ENCODE data around the gene CHST8. TPM values are rescaled to one million over a fixed set of nuclear protein-coding genes. Genes with fewer than 3 reads are reported as not detected.

CHST8 gene
- polyA plus RNA-seq, 1 of the 3 experiments (the other 2 are of a cell fraction) = 0.05 TPM

DNA sequence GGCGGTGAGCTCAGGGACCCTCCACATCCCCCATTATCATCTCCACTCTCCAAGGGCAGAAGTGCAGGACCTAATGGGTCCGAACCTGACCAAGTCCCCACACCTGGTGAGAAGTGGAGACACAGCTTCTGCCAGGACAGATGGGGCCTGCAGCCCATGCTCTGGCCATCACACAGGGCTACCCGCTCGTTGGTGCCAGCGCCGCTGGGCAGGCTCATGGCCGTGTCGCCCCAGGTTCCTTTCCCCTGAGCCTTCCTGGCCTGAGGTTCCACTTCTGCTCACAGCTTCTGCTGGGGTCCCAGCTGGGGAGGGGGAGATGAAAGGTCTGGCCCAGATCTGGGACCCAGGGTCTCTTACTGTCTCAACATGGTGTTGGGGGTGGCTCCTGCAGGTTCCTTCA, 126.5 kb downstream of the CHST8 start (continued):
- TF ChIP-seq, protein P1, sequence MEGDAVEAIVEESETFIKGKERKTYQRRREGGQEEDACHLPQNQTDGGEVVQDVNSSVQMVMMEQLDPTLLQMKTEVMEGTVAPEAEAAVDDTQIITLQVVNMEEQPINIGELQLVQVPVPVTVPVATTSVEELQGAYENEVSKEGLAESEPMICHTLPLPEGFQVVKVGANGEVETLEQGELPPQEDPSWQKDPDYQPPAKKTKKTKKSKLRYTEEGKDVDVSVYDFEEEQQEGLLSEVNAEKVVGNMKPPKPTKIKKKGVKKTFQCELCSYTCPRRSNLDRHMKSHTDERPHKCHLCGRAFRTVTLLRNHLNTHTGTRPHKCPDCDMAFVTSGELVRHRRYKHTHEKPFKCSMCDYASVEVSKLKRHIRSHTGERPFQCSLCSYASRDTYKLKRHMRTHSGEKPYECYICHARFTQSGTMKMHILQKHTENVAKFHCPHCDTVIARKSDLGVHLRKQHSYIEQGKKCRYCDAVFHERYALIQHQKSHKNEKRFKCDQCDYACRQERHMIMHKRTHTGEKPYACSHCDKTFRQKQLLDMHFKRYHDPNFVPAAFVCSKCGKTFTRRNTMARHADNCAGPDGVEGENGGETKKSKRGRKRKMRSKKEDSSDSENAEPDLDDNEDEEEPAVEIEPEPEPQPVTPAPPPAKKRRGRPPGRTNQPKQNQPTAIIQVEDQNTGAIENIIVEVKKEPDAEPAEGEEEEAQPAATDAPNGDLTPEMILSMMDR (IDR thresholded peaks at IDR 0.05) = no peak
- no peak for TF ChIP-seq FOXJ3 (CRISPR knock-in tag; IDR thresholded peaks at IDR 0.05)
- no peak for TF ChIP-seq TCF12 (IDR thresholded peaks at IDR 0.05)
- TF ChIP-seq GABPA (IDR thresholded peaks at IDR 0.05; ENCODE audit: low read depth) = no peak
- TF ChIP-seq, protein P2, sequence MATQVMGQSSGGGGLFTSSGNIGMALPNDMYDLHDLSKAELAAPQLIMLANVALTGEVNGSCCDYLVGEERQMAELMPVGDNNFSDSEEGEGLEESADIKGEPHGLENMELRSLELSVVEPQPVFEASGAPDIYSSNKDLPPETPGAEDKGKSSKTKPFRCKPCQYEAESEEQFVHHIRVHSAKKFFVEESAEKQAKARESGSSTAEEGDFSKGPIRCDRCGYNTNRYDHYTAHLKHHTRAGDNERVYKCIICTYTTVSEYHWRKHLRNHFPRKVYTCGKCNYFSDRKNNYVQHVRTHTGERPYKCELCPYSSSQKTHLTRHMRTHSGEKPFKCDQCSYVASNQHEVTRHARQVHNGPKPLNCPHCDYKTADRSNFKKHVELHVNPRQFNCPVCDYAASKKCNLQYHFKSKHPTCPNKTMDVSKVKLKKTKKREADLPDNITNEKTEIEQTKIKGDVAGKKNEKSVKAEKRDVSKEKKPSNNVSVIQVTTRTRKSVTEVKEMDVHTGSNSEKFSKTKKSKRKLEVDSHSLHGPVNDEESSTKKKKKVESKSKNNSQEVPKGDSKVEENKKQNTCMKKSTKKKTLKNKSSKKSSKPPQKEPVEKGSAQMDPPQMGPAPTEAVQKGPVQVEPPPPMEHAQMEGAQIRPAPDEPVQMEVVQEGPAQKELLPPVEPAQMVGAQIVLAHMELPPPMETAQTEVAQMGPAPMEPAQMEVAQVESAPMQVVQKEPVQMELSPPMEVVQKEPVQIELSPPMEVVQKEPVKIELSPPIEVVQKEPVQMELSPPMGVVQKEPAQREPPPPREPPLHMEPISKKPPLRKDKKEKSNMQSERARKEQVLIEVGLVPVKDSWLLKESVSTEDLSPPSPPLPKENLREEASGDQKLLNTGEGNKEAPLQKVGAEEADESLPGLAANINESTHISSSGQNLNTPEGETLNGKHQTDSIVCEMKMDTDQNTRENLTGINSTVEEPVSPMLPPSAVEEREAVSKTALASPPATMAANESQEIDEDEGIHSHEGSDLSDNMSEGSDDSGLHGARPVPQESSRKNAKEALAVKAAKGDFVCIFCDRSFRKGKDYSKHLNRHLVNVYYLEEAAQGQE (IDR thresholded peaks at IDR 0.05; ENCODE audit: low read depth, low read length) = no peak
- no peak for TF ChIP-seq JUND (IDR thresholded peaks at IDR 0.05)
- TF ChIP-seq SIN3A (IDR thresholded peaks at IDR 0.05; ENCODE audit: borderline replicate concordance, low read depth, low read length) = no peak

DNA sequence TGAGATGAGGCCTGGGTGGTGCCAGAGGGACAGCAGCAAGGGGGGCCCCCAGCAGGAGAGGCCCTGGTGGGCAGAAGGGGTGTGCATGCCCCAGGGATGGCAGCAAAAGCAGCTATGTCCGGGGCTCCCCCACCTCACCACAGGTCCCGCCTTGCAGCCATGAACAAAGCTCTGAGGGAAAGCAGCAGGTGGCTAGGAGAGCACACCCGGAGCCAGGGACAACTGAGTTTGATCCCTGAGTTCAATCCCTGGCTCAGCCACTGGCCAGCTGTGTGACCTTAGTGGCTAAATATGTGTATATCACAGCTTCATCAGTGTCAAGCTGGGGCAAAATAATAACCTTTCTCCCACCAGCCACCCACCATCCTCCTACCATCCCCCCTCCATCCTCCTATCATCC, 127.3 kb downstream of the CHST8 start:
- no peak overlapping the region for H3K9ac ChIP-seq
- H4K20me1 ChIP-seq (ENCODE audit: insufficient read depth) = no peaks in the 10 kb centered on the region
- H3K4me3 ChIP-seq (ENCODE audit: low read depth in 2 of 2, low read length in 1 of 2) = no peak overlapping the region
- no peak overlapping the region for H2AFZ ChIP-seq (ENCODE audit: low read depth)
- H3K4me2 ChIP-seq = no peak overlapping the region
- DNase-seq = no peak
- no peaks in the 10 kb centered on the region for H3K9me2 ChIP-seq
- 21% methylated on average over 3 of the region's 3 CpGs for WGBS (ENCODE audit: low lambda C conversion rate)
- H3K4me1 ChIP-seq (ENCODE audit: control insufficient read depth in 1 of 2, insufficient read depth in 2 of 2, low read depth in 1 of 2, low read length in 1 of 2) = peaks cover 0 to 29% of the 10 kb centered on the region in 2 experiments; a peak in 1 of 4 replicates
- no peaks in the 10 kb centered on the region for H3K79me2 ChIP-seq (ENCODE audit: insufficient read depth)
- H3K27me3 ChIP-seq (ENCODE audit: insufficient read depth) = no peaks in the 10 kb centered on the region
- no peaks in the 10 kb centered on the region for H3K36me3 ChIP-seq (replicated peaks in 1 of 2; ENCODE audit: control insufficient read depth in 1 of 2, insufficient read depth in 2 of 2, low read length in 1 of 2)
- POLR2A ChIA-PET = interaction anchor here (0.9 kb wide), 1 partner anchor 28 kb away, joined by 3 read pairs; no protein-coding TSS in a partner anchor
- no peak overlapping the region for H3K27ac ChIP-seq (ENCODE audit: low read depth in 2 of 2, low read length in 1 of 2)
- no peaks in the 10 kb centered on the region for H3K9me3 ChIP-seq
- no peaks in the 10 kb centered on the region for H3F3A ChIP-seq (replicated peaks; ENCODE audit: insufficient read depth)
- TF ChIP-seq JUND (IDR thresholded peaks at IDR 0.05) (no peak), FOXM1 (IDR thresholded peaks at IDR 0.05; ENCODE audit: low read depth) (no peak), TCF12 (IDR thresholded peaks at IDR 0.05) (no peak), GABPA (IDR thresholded peaks at IDR 0.05; ENCODE audit: low read depth) (no peak), SMC3 (IDR thresholded peaks at IDR 0.05; ENCODE audit: low read depth, low read length) (no peak), RAD21 (IDR thresholded peaks at IDR 0.05; ENCODE audit: low read length) (no peak)
- TF ChIP-seq, protein P3, sequence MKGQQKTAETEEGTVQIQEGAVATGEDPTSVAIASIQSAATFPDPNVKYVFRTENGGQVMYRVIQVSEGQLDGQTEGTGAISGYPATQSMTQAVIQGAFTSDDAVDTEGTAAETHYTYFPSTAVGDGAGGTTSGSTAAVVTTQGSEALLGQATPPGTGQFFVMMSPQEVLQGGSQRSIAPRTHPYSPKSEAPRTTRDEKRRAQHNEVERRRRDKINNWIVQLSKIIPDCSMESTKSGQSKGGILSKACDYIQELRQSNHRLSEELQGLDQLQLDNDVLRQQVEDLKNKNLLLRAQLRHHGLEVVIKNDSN (IDR thresholded peaks at IDR 0.05; ENCODE audit: borderline replicate concordance, low read depth) = no peak
- TF ChIP-seq, protein P4, sequence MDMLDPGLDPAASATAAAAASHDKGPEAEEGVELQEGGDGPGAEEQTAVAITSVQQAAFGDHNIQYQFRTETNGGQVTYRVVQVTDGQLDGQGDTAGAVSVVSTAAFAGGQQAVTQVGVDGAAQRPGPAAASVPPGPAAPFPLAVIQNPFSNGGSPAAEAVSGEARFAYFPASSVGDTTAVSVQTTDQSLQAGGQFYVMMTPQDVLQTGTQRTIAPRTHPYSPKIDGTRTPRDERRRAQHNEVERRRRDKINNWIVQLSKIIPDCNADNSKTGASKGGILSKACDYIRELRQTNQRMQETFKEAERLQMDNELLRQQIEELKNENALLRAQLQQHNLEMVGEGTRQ (IDR thresholded peaks at IDR 0.05; ENCODE audit: borderline replicate concordance, low read depth, low read length) = no peak
- TF ChIP-seq, protein P5, sequence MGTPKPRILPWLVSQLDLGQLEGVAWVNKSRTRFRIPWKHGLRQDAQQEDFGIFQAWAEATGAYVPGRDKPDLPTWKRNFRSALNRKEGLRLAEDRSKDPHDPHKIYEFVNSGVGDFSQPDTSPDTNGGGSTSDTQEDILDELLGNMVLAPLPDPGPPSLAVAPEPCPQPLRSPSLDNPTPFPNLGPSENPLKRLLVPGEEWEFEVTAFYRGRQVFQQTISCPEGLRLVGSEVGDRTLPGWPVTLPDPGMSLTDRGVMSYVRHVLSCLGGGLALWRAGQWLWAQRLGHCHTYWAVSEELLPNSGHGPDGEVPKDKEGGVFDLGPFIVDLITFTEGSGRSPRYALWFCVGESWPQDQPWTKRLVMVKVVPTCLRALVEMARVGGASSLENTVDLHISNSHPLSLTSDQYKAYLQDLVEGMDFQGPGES (IDR thresholded peaks at IDR 0.05; ENCODE audit: low read depth, low read length) = no peak
- TF ChIP-seq, protein P1 (IDR thresholded peaks at IDR 0.05) = no peak
- CTCF ChIA-PET = interaction anchor here (0.6 to 1.7 kb wide), 7 partner anchors 10 to 446 kb away, joined by 3 to 5 read pairs (median 4); no protein-coding TSS in a partner anchor

Data from SK-N-SH (cell line).